Measurements from ENCODE around the gene SIPA1L3.
A peak's percentile ranks its signal among the peaks of the same experiment; 100 is the strongest.
"Not testable (repeated sequence)": the region's sequence is repeated elsewhere in the genome, so short reads cannot be mapped to it uniquely, and the experiment has no call there.

SIPA1L3 gene

DNA sequence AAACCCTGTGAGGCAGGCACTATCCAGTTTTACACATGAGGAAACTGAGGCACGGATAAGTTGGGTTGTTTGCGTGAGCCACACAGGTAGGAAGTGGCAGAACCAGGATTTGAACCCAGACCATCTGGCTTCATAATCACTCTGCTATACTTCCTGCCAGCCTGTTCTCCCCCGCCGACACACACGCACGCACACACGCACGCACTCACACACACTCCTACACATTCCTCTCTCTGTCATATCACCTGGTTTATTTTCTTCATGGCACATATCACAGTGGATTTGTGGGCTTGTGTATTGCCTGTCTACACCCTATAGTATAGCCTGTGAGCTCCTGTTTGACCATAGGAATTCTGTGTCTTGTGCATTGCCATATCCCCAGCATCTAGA is 140.0 kb downstream of the SIPA1L3 start:
- DNase-seq, result no peak

DNA sequence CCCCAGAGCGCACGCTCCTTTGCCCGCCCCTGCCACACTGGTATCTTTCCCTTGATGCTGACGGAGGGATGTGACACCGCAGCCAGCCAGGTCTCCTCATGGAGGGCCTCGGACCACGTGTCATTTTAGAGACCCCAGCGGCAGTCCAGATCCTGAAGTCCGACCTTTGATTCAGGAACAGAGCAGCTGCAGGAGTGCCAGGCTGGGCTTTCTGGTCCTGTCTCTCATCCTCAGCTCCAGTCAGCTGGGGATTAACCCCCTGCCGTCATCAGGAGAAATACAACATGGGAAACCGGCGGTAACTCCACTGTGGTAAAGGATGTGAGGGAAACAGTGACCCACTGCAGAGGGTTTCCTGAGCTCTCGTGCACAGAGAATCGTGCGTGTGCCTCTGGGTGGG is 140.6 kb downstream of the SIPA1L3 start:
- DNase-seq, result no peak

- no peak for DNase-seq
Measured at GRCh38 chr19:38049105-38049649, 142.2 kb downstream of the SIPA1L3 start.

GRCh38 chr19:38055010-38055409 is 148.0 kb downstream of the SIPA1L3 start:
- no peak for DNase-seq

DNA sequence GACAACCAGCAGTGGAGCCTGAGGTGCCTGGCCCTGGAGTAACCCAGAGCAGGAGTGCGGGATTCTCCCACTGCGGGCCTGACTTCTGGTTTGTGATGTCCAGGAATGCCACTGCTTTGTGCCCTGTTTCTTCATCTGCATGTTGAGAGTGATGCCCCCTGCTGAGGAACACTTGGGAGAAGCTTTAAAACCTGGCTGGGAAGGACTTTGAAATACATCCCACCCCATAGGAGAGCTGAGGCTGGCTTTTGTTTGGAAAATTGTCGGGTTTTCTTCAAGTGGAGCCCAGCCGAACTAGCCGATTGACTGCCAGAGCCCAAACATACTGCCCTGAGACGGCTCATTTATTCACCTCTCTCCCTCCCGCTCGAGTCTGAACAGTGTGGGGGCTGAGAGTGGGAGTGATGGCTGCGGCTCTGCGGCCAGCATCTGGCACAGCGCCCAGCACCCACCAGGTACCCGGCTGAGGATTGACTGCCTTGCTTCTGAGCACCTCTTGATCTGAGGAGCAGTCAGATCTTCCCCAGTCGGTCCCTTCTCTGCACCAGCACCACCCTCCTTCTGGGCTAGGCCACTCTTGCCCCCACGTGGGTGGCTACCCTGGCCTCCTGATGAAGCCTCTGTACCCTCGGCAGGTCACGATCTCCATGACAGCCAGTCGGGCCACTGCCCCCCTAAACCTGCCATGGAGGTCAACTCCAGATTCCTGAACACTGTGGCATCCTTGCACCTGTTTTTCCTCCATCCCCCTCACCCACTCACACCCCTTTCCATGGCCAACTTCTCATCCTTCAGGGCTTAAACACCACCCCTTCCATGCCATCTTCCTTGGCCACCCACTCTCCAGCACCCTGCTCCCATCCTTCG is 148.9 kb downstream of the SIPA1L3 start:
- DNase-seq, result peak; percentile 63

GRCh38 chr19:38056646-38057045 is 149.6 kb downstream of the SIPA1L3 start:
- no peak for DNase-seq

DNA sequence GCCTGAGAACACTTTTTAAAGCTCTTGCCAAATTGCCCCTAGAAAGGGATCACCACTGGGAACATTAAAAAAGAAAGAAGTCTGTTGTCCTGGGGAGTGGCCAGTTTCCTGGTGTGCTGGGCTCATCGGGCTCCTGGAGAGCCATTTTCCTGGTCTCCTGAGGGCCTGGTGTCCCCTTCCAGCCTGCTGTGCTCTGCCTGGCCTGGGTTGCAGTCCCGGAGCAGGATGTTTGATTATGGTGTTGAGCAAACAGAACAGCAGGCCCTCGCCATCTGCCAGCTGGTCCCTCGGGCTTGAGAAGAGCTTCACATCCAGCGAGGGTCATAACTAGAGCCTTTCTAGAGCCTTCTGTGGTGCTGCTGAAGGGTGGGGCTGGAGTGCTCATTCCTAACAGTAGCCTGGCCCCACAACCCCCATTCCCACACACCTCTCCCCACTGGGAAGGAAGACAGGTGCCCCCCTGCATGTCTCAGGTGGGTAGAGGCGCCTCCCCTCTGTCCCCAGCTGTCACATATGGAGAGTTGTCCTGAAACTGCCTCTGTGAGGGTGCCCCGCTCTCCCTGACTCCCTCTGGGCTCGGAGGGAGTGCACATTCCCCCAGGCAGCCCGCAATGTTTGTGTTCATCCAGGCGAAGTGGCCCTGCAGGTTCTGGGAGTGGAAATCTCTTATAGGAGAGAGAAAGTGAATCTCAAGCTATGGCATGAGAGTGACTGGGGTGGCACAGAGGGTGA is 151.1 kb downstream of the SIPA1L3 start:
- DNase-seq, result peak; percentile 93

GRCh38 chr19:38059897-38060296 is 152.9 kb downstream of the SIPA1L3 start:
- no peak for DNase-seq

- DNase-seq, result peak; percentile 32
Measured at GRCh38 chr19:38060331-38060730, 153.3 kb downstream of the SIPA1L3 start.

DNA sequence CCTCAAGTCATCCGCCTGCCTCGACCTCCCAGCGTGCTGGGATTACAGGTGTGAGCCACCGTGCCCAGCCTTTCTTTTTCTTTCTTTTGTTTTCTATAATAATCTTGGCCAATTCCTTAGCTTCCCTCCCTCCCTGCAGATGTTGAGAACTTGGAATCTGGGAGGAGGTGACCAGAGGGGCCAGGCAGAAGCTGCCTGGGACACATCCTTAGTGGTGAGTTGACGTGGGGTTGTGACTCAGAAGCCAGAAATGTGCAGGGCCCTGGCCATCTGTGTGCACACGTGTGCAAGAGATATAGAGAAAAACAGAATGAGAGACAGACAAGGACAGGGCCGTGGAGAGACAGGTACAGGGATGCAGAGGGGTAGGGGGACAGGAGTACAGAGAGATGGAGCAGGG is 154.3 kb downstream of the SIPA1L3 start:
- DNase-seq, result no peak

DNA sequence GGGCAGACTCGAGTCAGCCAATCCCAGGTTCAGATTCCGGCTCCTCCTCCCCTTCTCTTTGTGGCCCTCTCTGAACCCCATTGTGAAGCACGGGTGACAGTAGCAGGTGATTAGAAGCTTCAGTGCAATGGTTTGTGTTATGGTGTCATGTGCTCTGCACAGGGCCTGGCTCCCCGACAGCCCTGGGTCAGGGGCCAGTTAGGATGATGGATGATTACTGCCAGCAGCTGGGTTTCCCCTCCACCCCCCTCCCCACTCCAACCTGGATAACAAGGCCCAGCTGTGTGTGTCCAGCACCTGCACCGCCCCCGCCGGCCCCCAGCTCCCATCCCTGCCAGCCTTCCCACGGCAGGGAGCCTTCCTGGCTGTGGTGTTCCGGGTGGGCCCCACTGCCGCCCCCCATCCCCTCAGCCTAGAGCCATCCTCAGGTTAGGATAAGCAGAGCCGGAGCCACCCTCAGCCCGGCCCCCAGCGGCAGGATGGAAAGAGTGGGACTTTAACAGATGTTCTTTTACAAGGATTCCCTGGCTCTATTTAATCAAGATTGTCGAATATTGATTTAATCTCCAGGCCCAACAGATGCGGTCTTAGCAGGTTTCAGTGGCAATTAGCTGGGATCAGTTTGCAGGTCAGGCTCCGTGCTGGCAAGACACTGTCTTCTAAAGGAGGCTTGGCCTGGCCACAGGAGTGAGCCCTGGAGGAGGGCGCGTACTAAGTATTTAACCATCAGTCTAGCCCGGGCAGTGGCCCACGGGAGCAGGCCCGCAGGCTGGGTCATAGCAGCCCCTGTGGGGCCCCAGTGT is 156.2 kb downstream of the SIPA1L3 start:
- peak; percentile 85 for DNase-seq

DNA sequence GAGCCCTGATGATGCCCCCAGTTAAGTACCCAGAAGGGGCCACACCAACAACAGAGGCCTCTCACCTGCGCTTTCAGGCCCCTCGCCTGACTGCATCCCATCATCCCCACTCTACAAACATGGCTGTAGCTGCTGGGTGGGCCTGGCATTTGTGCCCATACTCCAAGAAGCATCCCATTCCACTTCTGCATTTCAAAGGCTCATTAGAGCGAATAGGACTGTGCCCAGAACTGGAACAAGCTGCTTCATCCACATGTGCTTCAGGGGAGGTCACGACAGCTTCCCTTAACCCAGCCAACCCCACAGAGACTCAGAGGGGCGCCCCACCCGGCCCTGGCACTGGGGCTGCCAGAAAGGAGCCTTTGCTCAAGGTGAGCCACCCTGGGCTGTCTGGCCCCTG is 156.9 kb downstream of the SIPA1L3 start:
- DNase-seq, result no peak

- DNase-seq, result no peak
Measured at GRCh38 chr19:38064661-38065425, 157.8 kb downstream of the SIPA1L3 start.

GRCh38 chr19:38065775-38066174 is 158.8 kb downstream of the SIPA1L3 start:
- not testable (repeated sequence) for DNase-seq

- DNase-seq, result no peak
Measured at GRCh38 chr19:38068826-38069225, 161.8 kb downstream of the SIPA1L3 start.

- no peak for DNase-seq
Measured at GRCh38 chr19:38070573-38070972, 163.6 kb downstream of the SIPA1L3 start.

GRCh38 chr19:38071054-38071453 is 164.0 kb downstream of the SIPA1L3 start:
- not testable (repeated sequence) for DNase-seq

GRCh38 chr19:38071647-38072046 is 164.6 kb downstream of the SIPA1L3 start:
- DNase-seq, result no peak

DNA sequence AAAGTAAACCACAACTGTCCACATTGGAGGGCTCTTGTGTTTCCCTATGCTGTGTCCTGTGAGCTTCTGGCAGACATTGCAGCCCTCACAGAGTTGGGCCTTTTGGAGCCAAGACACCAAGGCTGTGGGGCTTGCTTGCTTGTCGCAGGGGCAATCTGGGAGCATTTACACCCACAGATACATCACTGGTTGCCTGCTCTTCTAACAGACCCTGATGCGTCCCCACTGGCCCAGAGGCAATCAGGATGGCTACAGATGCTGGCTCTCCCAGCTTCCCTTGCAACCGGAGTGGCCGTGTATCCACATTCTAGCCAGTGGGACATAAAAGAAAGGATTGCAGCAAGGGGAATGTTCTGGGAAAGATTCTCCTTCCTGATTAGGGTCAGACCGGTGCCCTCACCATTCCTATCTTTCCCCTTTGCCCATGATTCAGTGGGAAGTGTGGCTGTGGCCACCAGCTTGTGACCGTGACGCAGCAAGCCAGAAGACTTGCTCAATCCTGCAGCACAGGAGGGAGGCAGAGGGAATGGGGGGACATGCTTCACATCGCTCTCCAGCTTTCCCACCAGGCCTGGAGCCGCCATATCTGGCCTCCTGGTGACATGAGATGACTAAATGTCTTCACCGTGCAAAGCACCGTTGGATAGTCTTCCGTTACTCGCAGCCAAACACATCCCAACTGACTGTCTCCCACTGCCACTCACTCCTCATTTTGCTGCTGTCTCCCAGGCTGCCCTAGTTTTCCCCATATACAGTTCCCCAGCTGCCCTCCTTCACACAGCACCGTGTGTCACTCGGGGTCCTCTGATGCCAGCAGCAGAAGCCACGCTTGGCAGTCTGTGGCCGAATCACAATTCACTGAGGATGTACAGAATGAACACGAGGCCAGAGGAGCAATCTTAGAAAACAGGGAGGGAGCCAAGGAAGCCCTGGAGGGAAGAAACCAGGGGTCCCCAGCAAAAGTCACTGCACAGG is 166.1 kb downstream of the SIPA1L3 start:
- DNase-seq, result no peak

DNA sequence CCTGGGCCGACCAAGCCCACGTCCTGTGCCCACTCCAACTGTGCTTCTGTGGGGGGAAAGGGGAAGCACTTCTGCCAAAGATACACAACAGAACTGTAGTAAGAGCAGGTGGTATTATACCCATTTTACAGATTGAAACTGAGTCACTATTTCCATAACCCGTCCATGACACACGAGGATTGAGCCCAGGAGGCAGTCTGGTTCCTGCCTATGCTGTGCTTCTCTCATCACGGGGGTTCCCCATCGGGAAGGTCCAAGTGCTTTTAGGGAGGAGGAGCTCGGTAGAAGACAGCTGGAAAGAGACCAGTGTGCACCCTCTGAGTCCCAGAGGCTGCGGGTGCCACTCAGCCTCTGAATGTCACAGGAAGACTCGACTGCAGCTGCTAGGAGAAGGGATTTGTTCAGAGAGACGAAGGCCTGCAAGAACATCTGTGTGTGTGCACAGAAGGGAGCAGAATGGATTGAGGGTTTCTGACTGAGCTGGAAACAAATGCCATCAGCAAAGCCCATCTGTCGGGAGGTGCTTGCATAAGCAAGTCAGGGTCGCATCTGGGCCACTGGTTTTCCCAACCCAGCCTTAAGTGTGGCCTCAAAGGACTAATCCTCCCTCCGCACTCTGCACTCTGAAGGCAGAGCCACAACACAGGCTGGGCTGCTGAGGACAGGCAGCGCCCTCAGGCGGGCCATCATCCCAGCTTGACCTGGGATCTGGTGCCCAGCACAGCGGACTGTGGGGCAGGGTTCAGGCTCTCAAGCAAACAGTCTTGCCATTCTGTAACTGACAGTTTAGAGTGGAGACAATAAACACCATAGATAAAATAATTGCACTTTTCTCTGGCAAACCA is 167.1 kb downstream of the SIPA1L3 start:
- no peak for DNase-seq

Data from NCI-H1092 treated with DMSO at 0.1 percent for 48 hours (cell line).